Ecto neural progenitor cell (in vitro differentiated cells): ENCODE measurements around the gene CKS2.
"Not testable (repeated sequence)": the region's sequence is repeated elsewhere in the genome, so short reads cannot be mapped to it uniquely, and the experiment has no call there.

ENCODE experiments used
- DNase-seq: peaks from one replicate; pipeline ENCODE4 v3.0.0-alpha.2; 2018; ENCODE audit warnings: low spot score

Gene CKS2

DNA sequence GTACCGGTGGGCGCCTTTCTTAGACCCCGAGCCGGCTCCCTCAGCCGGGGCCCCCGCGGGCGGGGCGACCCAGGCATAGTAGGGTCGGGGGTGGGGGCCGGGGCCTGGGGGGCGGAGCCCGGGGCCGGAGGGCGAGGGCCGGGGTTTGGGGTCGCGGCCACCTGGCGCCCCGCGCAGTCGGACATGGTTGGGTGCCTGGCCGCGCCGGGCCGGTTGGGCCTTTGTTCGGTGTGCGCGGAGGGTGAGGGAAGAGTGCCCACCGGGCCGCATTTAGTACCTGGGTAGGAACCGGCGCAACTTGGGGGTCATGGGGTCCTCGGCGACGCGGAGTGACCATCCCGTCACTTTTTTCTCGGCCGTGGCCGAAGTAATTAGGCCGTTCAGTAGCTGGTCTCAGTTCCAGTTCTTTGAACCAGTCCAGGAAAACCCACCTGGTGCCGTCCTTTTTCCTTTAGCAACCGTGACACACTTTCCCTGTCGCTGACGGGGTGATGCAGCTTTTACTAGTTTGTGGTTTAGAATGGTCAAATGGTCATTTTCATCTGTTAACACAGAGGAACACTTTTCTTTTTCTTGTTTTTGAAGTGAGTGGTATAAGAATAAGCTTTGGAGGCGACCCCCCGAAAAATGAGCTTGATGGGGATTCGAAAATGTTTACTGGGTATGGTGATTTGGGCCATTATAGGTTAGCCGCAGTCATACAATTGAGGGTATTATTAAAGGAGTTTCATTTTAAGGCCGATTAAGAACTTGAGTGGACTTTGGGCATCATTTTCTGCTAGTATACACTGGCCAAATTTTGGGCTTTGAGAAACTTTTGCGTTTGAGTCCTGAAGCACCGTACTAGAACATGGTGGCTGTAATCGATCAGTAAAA lies 589 bp downstream of the CKS2 start:
- no peak for DNase-seq

DNA sequence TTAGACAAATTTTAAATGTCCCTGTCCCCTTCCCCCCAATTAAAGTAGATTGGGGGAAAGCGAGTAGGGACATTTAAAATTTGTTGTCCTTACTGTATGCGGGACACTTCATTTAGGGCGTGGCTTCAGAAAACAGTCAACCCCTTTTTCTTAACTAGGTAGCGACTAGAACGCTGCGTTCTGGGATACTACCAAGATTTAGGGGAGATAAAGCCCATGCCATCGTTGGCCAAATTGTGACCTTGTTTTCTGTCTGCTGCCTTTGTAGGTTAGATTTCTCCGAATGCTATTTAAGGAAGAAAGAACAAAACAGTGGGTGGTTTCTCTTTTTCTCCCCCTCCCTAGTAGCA lies 1.2 kb downstream of the CKS2 start:
- no peak for DNase-seq

DNA sequence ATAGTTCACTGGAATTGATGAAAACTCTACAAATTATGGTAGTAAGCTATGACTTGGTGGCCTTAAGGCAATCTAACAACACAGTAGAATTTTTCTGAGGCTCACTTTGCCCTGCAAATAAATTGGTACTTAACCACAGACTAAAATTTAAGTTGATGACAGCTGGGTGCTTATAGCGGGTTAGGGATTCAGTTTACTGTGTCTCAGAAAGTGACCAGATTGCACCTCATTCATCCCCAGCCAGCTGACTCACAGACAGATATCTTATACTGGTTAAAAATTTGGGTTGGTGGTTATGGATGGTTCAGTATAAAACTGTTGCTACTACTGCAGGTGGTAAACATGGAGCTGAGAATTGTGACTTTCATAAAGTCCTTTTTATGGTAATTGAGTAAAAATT lies 2.8 kb downstream of the CKS2 start:
- no peak for DNase-seq

DNA sequence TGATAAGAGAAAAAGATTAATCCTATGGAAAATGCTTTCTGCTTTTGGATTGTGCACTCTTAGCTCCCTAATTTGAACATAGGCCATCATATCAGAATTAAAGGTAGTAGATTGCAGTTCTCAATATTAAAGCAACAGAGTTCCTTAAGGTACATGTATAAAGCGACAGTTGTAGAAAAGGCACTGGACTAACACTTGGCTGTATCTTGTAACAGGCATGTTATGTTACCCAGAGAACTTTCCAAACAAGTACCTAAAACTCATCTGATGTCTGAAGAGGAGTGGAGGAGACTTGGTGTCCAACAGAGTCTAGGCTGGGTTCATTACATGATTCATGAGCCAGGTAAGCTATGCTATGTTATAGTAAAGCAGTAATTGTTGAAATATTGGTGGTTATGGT lies 4.0 kb downstream of the CKS2 start:
- no peak for DNase-seq

DNA sequence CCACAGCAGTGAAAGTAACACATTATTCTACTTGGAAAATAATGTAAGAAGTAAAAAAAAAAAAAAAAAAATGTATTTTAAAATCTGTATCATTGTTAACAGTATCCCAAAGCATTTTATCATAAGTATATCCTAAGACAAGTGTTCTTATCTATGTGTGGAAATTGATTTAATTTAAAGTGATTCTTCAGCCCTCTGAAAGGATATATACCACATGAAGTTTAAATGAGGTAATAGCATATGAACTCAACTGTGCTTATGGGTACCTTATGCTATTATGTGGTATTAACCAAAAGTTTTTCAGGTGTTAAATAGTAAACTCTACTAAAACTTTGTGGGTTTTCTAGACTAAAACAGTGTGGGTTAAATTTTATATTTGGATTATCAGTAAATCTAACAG lies 4.5 kb downstream of the CKS2 start:
- no peak for DNase-seq

DNA sequence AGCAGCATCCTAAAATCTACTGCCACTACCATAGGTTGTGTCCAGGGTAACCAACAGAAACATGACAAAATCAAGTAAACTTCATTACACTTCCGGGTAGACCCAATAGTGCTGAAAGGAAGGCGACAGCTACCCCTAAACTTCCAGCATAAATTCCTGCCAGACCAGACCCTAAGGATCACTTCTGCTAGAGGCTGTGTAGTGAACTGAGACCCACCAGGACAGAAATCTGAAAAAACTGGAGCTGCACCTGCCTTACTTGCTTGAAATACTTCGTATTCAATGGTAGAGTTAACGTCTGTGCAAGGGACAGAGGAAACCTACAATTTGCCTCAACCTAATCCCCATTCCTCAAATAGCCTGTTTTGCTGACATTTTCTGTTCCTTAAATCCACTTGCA lies 6.3 kb downstream of the CKS2 start:
- DNase-seq: no peak

DNA sequence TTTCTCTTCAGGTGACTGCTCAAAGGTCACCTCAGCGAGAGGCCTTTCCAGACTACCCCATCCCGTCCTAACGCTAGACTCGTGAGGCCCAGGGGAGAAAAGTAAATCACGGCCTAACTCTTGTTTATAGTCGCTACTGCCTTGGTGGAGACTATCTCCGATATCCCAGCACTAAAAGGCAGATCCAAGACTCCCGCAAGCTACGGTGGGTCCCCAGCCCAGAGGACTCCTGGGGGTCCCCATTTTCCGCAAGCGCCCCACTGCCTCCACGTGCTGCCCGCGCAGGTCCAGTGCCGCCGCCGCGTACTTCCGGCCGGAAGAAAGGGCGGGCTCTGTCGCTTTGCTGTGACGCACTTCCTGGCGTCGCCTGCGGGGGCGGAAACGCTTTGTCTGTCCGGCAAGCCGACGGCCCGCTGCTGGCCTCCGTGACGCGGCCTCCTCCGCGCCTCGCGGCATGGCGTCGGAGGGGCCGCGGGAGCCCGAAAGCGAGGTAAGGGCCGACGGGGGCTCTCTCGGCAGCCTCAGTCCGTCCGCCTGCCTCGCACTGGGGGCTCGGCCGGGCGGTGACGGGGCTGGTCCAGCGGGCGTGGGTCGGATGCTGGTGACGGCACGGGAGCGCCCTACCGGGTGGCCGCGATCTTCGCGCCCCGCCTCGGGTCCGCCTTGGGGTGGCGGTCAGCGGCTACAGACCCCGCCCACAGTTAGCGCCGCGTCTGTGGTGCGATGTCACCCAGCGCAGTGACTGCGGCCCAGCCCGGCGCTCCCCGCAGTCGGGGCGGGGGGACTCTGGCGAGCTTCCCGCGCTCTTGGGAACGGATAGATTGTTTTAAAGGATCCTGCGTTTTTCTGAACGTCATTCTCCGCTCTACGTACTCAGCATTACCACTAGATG lies 7.4 kb downstream of the CKS2 start, which contains the start of gene SECISBP2:
TSS of gene SECISBP2 (plus strand) at position 378 of the 892 bp plus-strand sequence. CDS start at position 455, 77 bp downstream.
- DNase-seq: peak; percentile 97

DNA sequence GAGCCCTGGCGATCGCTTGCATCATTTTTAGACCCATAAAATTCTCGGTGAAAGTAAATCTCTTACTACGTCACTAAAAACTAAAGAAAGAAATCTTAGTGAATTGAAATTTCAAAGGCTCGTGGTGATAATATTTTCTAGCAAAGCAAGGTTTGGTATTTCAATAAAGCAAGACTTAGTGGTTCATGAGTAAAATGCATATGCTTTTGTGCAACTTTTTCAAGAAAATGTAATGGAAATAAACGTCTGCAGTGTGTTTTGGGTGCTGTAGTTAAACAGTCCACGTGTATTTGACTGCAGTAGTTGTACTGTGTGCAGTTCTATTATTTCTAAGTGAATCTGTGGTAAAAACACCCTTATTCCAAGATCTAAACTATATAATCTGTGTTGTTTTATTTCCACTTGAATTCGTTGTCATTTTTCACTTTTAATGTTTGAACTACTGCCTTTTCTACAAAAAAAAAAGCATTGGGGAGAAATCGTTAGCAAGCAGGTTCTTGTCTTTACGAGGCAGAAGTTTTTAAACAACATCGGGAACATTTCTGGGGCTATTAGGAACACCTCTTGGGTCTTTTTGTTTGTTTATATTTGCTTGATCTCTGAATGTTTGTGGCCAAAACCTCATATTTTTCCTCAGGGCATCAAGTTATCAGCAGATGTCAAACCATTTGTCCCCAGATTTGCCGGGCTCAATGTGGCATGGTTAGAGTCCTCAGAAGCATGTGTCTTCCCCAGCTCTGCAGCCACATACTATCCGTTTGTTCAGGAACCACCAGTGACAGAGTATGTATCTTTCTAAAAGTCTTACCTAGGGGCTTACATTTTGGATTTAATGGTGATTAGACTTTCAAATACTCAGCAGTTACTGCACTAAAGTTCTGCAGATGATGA lies 8.3 kb downstream of the CKS2 start:
- DNase-seq: no peak

DNA sequence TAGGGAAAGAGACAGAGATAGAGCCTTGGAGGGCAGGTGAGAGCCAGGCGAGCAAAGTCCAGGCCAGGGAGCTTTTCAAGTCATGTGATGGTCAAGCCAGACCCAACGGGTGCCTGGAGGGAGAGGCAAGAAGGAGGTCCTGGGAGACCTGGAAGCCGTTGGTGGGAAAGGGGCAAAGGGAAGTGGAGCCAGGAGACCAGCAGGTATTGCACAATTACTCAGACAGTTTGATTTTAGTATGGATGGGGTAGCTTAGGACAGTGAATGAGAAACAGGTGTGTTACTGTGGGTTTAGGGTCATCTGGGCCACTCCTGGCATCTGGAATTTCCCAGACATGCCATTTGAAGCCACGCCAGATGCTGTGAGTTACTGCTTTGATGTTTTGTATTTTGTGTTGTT lies 12.4 kb downstream of the CKS2 start:
- no peak for DNase-seq

DNA sequence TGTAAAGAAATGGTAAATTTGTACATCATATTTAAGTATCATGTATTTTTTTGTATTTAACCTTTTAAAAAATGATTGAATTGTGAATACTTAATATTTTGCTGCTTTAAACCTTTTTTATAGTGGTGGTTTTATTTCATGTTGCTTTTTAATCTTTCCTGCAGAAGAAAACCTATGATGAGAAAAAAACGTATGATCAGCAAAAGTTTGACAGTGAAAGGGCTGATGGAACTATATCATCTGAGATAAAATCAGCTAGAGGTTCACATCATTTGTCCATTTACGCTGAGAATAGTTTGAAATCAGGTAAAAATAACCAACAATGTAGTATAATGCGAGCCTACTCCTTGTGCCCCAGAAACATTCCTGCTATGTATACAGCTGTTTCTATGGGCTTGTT lies 14.7 kb downstream of the CKS2 start:
- DNase-seq: no peak

DNA sequence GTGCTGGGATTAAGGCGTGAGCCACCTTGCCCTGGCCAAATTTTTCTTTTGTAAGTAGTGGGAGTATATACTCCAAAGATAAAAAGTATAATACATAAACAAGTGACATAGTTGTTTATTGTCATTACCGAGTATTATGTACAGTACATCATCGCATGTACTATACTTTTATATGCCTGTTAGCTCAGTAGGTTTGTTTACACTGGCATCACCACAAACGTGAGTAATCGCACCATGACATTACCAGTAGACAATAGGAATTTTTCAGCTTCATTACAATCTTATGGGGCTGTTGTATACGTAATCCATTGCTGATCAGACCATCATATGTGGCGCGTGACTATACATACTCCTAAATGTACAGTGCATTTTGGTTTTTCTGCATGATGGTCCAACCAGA lies 17.1 kb downstream of the CKS2 start:
- no peak for DNase-seq

DNA sequence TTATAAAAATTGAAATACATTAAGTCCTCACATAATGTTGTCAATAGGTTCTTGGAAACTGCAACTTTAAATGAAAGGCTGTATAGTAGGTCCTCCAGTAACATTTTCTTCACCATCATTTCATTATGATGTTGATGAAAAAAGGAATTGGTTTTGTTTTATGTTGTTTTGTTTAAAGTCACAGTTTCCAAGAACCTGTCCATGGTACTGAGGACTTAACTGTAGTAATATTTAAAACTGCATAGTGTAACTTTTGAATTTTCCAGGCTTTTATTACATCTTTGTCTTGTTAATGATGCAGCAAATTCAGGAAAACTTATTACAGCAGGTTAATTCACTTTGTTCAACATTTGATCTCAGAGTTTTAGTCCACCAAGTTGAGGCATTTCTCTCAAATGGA lies 18.9 kb downstream of the CKS2 start:
- DNase-seq: no peak

DNA sequence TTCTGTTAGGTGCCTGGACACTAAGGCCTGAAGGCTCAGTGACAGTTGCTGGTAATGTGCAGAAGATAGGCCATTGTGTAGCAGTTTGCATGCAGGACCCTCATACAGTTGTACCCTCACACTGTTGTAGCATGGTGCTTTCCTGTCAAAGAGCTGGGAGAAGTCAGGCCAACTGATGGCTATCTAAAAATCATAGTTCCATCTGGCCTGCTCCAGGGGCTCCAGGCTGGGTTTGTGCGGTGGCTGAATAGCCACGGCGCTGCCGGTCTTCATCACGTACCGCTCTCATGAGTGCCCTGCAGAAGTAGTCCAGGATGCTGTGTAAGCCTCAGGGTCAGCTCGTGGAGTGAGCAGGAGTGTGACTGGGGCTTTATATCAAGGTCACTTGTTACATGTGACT lies 19.5 kb downstream of the CKS2 start:
- no peak for DNase-seq

DNA sequence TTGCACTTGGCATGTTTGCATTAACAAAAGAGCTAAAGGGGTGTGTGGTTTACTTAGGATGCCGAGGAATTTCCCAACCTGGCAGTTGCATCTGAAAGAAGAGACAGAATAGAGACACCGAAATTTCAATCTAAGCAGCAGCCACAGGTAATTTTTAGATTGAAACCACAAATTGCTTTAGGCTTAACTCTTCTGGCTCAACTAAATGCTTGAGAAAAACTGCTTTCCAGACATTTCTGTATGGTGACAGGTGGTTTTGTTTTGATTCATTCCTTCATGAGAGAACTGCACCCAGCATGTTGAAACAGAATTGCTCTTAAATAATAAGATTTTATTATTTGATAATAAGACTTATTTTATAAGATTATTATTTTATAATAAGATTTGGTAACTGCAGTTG lies 28.8 kb downstream of the CKS2 start:
- no peak for DNase-seq

DNA sequence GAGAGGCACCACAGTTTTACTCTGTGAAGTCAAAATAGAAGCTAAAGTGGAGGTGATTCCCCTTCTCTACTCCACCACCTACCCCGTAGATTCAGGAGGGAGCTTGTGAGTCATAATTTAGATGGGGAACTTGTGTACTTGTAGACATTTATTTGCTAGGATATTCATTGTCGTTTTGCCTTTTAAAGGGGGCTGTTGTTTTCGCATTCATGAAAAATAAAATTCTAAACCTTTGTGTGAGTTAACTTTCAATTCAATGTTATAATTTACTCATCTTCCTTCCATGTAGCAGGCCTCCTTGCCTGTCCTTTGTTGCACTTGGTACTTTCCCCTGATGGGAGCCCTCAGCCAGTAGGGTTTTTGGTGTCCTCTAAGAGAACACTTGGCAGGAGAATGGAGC lies 29.3 kb downstream of the CKS2 start:
- DNase-seq: no peak

DNA sequence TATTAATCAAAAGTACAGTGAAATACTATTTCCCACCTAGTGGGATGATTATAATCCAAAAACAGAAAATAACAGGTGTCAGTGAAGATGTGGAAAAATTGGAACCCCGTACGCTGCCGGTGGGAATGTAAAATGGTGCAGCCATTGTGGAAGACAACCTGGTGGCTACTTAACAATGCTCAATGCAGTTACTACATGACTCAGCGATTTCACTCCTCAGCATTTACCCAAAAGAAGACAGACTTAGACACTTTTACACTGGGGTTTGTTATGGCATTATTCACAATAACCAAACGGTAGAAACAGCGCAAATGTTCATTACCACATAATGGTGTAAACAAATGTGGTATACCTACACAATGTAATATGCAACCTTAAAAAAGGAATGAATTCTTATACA lies 31.2 kb downstream of the CKS2 start:
- no peak for DNase-seq

DNA sequence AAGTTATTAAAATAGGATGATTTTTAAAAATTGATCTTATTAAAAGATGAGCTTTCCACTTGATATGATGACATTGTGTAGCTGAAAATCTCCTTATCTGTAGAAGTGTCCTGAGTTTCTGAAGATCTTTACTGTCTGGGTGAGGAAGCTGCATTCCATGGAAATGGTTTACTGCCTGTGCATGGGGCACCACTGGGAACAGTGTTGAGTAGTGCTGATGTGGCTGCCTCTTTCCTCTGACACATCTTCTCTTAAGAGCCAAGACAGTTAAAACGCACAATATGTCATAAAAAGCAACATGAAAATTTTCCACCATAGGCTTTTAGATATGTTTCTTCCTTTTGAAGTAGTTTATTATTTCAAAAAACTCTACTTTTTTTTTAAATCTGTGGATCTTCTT lies 32.0 kb downstream of the CKS2 start:
- DNase-seq: no peak

DNA sequence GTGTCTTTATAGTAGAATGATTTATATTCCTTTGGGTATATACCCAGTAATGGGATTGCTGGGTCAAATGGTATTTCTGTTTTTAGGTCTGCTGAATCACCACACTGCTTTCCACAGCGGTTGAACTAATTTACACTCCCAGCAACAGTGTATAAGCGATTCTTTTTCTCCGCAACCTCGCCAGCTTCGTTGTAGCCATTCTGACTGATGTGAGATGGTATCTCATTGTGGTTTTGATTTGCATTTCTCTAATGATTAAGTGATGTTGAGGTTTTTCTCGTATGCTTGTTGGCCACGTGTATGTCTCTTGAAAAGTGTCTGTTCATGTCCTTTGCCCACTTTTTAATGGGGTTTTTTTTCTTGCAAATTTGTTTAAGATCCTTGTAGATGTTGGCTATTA lies 32.8 kb downstream of the CKS2 start:
- DNase-seq: not testable (repeated sequence)

DNA sequence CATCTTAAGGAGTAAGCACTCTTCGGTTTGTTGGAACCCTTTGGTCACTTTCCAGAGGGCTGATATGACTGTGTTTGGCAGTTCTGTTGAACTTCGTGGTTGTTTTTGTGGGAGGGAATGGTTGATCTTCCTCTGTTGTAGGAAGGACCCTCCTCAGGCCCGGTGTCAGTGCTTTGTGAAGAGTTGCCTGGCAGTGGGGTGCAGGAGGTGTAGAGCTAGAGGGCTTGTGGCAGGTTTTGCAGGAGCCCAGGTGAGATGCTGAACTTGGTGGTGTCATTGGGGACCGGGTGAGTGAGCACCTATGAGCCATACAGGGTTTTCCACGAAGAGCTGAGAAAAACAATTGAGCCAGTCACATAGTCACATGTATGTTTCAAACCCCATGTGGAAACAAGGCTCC lies 34.5 kb downstream of the CKS2 start:
- DNase-seq: no peak

DNA sequence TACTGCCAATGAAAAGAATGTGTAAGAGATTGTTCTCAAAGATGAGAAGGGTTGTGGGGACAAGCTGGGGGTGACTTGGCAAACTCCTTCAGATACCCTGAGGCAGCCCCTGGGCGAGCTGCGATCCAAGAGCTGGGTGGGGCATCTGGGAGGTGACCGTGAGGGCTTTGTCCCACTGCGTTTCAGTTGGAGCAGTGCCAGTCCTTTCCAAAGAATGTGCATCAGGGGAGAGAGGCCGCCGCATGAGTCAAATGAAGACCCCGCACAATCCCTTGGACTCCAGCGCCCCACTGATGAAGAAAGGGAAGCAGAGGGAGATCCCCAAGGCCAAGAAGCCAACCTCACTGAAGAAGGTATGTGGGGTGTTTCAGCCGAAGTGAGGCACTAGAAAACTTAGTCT lies 35.7 kb downstream of the CKS2 start:
- DNase-seq: no peak

DNA sequence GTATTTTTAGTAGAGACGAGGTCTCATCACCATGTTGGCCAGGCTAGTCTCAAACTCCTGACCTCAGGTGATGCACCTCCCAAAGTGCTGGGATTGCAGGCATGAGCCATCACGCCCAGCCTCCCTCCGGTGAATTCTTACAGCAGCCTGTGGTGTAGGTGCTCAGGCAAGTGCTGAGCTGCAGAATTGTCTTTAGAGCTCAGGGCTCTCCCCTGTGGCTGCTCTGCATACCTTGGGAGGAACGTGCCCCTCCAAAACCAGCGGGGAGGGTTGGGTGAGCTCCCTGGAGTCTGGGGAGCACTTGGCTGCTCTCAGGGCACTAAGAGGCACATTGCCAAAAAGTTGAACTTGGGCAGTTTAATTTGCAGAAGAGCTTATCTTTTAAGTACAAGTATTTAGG lies 36.7 kb downstream of the CKS2 start:
- DNase-seq: no peak

DNA sequence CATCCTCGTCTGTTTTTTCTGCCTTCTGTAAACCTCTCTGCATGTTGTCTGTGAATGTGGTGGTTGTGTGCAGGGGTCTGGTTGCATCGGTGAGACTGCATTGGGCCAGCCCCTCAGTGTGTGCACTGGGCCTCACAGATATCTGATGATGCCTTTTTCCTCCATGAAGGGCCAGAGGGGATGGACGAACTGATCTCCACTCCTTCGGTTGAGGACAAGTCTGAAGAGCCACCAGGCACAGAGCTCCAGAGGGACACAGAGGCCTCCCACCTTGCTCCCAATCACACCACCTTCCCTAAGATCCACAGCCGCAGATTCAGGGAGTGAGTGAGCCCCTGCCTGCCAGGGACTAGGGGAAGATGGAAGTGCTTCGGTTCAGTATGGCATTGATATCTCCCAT lies 38.6 kb downstream of the CKS2 start:
- DNase-seq: no peak
